Measurements from ENCODE around the gene EXOG.
A peak's percentile ranks its signal among the peaks of the same experiment; 100 is the strongest.

The EXOG gene, protein sequence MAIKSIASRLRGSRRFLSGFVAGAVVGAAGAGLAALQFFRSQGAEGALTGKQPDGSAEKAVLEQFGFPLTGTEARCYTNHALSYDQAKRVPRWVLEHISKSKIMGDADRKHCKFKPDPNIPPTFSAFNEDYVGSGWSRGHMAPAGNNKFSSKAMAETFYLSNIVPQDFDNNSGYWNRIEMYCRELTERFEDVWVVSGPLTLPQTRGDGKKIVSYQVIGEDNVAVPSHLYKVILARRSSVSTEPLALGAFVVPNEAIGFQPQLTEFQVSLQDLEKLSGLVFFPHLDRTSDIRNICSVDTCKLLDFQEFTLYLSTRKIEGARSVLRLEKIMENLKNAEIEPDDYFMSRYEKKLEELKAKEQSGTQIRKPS

DNA sequence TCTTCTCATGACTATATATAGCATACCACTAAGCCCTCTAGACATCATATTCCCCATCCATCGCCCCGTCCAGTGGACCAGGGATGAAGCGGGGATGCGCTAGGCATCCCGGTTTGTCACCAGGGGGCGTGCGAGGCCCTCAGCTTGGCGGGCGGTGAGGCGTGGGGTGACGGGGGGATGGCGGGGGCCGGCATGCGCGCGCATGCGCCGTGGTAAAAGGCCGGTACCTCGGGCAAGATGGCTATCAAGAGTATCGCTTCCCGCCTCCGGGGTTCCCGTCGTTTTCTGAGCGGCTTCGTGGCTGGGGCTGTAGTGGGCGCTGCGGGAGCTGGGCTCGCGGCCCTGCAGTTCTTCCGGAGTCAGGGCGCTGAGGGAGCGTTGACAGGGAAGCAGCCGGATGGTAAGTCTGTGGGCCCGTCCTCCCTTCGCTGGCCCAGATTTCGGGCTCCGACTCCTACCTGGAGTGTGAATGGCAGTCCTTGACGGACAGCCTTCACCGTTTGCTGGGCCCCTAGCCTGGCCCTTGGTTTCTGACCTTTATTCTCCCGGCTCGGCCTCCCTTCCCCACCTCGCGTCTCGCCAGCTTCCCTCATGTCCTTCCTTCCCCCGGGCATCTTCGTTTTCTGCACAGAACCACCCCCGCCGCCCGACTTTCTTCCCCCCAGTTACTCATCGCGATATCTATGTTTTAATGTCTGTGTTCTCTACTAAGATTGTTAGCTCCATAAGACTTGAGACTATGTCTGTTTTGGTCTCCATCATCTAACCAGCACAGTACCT, at the start of gene EXOG:
Gene EXOG, plus strand, starts transcription at position 210 of the 780 bp plus-strand sequence. Its CDS starts 28 bp downstream, at position 238.
- DNase-seq, result peak; percentile 98

DNA sequence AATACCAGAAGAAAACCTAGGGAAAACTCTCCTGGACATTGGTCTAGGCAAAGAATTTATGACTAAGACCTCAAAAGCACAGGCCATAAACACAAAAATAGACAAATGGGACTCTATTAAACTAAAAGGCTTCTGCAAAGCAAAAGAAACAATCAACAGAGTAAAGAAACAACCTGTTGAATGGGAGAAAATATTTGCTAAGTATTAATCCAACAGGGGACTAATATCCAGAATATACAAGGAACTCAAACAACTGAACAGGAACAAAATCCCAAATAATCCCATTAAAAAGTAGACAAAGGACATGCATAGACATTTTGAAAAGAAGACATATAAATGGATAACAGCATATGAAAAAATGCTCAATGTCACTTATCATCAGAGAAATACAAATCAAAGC, 49.3 kb upstream of the EXOG start:
- DNase-seq, result no peak

DNA sequence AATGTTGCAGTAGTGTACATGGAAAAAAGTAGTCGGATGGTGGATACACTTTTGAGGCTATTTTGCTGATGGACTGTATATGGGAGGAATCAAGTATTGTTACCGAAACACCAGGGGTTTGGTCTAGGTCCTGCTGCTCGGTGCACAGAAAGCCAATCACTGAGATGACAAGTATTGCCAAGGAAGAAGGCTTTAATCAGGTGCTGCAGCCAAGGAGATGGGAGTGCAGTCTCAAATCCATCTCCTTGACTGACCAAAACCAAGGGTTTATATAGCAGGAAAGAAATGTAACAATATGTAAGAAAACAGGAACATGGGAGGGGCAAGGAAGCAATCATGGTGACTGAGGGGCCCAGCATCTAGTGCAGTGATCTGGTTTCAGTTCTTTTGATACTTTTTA, 45.3 kb upstream of the EXOG start:
- DNase-seq, result no peak

- DNase-seq, result peak; percentile 93
Measured at GRCh38 chr3:38453075-38453912, 42.8 kb upstream of the EXOG start, which contains the start of gene ACVR2B. Gene ACVR2B, plus strand, starts transcription at chr3:38453890. Its CDS starts 433 bp downstream, at chr3:38454323.

DNA sequence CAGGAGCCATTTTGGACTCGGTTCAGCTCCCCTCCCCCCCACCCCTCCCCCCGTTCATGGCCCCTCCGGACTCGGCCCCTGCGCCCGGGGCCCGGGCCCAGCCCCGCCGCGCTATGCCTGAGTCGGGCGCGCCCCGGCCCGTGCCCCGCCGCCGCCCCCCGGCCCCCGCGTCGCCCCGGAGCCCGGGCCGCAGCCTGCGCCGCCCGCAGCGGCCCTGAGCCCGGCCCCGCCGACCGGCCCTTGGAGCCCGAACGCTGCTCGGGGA, 42.3 kb upstream of the EXOG start:
- DNase-seq, result no peak

DNA sequence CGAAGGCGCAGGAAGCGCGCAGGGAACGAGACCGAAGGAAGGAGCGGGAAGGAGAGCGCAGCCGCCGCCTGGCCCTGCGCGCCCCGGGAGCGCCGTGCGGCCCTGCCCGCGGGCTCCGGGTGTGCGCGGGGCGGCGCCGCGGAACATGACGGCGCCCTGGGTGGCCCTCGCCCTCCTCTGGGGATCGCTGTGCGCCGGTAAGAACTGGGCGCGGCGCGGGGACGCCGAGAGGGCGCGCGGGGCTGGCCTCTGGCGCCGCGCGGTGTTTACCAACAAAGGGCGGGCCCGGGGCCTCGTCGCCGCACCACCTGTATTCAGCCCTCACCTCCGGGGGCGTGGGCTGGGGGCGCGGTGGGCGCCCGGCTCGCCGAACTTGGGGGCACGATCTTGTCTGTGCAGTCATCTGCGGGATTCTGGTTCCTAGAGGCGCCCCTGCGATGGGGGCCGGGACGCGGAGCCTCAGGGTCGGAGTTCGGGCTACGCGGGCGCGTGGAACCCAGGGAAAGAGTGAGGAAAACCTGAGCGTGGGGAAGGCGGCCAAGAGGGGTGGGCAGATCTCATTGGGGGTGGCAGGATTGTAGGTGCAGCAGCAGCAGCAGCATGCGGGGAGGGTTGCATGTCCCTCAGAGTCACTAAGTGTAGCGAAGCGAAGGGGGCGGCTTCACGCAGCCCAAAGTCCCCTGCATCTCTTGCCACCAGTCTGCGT, 41.8 kb upstream of the EXOG start:
- peak; percentile 64 for DNase-seq

DNA sequence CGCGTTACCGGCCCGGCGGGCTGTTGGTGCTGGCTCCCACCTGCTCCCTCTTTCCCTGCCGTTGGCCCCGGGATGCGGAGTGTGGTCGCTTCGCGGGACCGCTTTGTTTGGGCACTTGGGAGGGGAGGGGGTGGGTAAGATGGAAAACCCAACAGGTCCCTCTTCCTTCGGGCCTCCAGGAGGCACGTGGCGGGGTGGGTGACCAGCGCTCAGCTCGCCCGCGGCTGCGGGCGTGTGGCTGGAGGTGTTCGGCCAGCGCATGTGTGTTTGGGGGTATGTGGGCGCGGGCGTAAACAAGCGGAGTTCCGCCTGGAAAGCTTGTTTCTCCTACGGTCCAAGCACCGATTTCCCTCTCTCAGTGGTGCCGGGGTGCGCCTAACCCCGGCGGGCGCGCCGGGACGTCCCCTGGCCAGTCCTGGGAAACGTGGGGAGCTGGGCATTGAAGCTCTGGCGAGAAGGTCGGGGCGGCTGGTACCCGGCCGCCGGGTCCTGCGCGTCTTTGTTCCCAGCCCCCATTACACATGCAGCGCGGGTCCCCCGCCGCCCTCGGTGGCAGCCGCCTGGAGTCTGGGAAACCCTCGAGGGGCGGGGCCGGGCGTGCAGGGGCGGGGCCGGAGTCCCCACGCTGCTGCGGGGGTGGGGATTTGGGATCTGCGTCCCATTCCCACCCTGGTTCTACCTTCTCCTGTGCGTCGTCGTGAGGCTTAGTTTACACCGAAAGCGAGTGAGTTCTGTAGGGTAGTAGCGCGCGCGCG, 41.1 kb upstream of the EXOG start:
- peak; percentile 91 for DNase-seq

DNA sequence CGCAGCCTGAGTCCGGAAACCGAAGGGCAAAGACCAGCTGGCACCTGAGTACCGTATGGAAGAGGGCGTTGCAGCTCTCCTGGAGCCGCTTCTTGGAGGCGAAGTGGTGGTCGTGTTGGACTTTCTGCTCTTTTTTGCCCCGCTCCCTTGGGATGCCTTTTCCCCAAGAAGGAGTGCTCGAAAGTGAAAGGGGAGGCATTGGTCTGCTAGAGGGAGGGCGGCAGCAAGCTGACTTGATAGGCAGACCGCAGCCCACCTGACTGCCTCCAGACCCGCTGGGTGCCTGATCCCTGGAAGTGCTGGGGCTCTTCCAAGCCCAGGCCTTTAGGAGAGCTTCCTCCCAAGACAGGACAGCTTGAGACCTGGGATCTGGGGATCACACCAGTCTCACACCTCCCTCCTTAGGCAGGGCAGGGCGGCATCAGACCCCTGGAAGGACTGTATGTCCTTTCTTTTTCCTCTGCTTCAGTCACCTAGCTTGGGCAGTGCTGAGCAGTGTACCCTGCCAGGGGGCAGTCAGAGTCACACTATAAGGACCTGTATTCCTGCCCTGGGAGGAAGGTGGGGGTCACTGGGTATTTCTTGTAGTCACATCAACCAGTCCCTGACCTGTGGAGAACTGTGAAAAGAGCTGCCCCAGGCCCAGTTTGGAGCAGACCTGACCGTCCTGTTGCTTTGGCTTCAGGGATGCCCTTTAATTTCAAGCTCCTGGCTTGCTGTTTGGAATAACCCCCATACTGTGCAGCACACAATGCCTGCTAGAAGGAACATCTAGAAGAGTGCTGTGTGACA, 40.3 kb upstream of the EXOG start:
- DNase-seq, result peak; percentile 79

- no peak for DNase-seq
Measured at GRCh38 chr3:38457111-38458003, 38.8 kb upstream of the EXOG start.

DNA sequence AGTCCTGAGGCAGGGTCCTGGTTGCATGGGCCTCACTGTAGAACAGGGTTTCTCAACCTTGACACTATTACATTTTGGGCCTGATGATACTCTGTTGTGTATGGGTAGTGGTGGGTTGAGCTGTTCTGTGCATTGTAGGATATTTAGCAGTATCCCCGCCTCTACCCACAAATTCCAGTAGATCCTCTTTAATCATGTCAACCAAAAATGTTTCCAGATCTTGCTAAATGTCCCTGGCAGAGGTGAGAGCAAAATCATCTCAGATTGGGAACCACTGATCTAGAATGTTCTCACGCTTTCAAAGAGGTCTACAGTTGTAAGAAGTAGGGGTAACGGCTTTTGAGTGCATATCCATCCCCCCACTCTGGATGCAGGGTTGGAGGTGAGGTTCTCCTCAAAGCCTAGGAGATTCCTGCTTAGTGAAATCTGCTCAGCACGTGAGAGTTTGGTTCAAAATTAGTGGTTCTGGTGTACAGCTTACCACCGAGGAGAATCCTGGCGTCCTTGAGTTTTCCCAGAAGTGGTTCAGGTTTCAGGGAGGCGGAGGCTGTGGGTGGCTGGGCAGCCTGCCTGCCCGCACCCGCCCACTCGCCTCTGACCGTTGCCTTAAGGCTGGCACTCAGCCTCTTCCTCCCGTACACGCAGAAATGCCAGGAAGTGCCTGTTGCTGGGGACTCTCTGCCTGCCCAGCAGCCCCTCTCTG, 37.2 kb upstream of the EXOG start:
- DNase-seq, result no peak

- DNase-seq, result no peak
Measured at GRCh38 chr3:38459499-38460048, 36.6 kb upstream of the EXOG start.

DNA sequence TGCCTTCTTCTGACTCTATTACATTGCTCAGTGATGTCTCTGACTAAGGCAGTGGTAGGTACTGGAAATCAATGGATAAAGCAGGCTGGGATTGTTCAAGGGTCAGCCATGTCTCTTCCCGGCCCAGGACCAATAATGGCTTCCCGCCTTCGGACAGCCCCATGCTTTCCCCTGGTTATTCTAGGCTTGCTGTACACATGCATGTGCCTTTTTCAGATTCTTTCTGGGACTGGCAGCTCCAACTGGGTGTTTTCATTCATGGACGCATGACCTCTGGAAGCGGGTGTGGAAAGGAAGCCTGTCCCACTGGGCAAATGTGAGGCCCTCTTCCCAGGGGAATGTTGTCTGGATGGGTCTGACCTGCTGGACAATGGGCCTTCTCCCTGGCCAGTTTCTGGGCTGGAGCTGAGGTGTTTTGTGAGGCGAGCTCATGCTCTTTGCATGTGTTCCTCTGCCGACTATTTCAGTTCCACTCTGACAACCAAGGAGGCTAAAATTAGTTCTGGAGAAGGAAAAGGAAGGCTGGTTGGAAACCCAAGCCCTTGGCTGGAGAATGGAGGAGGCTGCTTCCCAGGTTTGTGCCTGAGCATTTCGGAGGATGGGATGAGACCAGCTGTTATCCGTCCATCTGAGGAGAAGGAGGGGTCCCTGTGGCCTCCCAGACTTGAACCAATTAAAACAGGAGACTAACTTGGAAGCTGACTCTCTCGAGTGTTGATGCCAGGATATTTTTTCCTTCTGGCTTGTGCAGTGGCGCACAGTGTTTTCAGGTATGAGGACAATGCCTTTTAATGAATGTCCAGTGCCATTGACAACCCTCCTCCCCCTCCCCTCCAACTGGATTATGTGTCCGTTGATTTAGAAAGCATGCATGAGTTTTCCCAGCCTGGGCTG, 35.5 kb upstream of the EXOG start:
- DNase-seq, result no peak

GRCh38 chr3:38465588-38466154, 30.5 kb upstream of the EXOG start:
- DNase-seq, result no peak

- no peak for DNase-seq
Measured at GRCh38 chr3:38468765-38469164, 27.4 kb upstream of the EXOG start.

GRCh38 chr3:38469852-38470251, 26.3 kb upstream of the EXOG start:
- DNase-seq, result no peak

DNA sequence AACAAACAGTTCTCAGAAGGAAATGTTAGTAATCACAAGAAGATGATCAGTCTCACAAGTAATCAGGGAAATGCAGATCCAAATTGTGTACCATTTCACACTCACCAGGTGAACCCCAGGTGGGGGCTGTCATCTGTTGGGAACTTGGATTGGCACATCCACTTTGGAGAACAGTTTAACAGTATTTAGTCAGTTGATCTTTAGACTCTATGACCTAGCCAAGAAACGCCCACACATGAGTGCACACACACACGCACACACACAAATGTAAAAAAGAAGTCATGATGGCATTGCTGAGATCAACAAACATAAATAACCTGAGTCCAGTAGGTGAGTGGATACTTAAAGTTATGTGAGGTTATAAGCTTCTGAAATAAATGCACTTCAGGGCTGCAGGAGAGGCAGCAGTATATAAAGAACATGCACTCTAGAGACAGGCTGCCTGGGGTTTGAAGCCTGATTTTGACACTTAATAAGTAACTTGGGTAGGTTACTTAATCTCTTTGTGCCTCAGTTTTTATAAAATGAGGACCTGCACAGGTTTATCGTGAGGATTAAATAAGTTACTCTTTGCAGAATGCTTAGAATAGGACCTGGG, 24.8 kb upstream of the EXOG start:
- no peak for DNase-seq

DNA sequence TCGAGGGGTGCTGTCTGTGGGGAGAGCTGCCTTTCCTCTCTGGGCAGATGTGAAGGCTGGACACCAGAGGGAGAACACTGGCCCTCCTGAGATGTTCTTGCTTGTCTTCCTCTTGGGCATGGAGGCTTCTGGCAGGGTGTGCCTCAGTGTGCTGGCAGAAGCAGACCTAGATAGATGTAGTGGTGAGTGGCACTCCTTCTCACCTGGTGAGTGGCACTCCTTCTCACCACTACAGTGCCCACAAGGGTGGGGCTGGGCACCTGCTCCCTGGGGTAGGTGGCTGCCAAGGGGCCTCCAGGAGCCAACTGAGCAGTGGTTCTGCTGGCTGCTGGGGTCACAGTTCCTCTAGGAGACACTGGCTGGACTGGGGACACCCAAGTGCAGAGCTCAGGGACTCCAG, 23.8 kb upstream of the EXOG start:
- DNase-seq, result no peak

Measured in islet precursor cell (in vitro differentiated cells).